ENCODE data around the gene ZFP3.

- TF ChIP-seq GATA3 (IDR thresholded peaks at IDR 0.05; ENCODE audit: low read depth, low read length) (no peak), GATA2 (IDR thresholded peaks at IDR 0.05; ENCODE audit: low read depth, low read length) (no peak)
Observed at GRCh38 chr17:5031365-5032082, 46.7 kb upstream of the ZFP3 start.

All from SH-SY5Y (cell line).